Stimulated activated CD4-positive, alpha-beta T cell treated with anti-CD3 and anti-CD28 coated beads, TNF-alpha, amount 100 ng/mL, for 1 hour (primary cell): ENCODE data around the gene CDR2.
"Not testable (repeated sequence)": the region's sequence is repeated elsewhere in the genome, so short reads cannot be mapped to it uniquely, and the experiment has no call there.

Experiments
- DNase-seq, 3 donors: peaks; one replicate each; pipeline ENCODE4 v3.0.0-alpha.2; 2020; ENCODE audit warnings: low read depth in 3 of 3, low spot score in 1 of 3

CDR2 gene

DNA sequence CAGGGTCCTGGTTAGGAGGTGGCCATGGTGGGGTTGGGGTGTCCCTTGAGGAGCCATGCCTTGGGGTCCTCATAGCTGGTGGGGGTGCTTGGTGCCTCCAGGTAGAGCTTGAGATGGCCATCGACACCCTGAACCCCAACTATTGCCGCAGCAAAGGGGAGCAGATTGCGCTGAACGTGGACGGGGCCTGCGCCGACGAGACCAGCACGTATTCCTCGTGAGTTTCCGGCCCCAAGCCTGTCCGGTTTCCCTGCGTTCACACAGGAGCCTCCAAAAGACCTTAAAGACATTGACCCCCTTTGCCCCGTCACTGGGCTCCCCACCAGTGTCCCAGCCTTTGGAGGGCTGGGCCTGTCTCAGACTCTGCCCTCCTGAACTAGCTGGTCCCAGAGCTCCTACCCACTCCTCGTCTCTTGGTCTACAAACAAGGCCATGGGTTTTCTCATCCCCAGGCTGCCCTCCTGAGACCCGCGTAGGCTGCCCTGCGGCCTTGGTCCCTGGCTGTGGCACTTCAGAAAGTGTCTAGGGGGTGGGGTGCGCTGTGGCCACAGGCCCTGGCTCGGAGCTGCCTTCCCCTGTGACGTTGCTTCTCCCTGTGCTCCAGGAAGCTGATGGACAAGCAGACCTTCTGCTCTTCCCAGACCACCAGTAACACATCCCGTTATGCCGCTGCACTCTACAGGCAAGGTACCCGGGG is 65.4 kb downstream of the CDR2 start:
- no peak for DNase-seq

DNA sequence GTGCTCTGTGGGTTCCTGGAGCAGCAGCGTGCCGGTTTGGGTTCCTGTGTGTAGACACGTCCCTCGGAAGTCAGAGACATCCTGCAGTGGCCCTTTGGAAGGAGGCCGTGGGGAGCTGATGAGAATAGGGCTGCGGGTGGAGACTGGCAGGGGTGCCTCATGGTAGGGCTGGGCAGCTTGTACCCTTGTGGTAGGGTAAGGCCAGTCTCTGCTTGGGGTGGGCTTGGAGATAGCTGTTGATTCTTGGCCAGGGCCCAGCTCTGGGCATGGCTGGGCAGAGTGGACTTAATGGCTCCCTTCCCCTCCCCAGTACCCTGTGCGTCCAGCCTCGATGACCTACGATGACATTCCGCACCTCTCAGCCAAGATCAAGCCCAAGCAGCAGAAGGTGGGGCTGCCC is 66.6 kb downstream of the CDR2 start:
- no peak for DNase-seq

DNA sequence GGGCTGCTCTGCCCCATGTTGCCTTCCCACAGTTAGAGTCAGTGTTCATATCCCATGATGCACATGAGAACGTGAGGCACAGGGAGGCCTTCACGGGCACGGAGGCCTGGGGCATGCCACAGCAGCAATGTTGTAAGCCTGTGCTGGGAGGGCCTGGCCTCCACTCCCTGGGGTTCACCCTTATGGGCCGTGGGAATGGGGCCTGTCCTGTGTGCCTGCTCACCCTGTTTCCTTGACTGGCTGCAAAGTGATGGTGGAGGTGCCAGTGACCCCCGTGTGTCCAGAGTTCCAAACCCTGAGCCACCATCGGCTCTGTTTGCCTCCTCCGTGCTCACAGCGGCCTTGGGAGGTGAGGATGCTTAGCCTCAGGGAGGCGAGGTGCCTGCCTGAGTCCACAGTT is 67.6 kb downstream of the CDR2 start:
- DNase-seq = no peak

DNA sequence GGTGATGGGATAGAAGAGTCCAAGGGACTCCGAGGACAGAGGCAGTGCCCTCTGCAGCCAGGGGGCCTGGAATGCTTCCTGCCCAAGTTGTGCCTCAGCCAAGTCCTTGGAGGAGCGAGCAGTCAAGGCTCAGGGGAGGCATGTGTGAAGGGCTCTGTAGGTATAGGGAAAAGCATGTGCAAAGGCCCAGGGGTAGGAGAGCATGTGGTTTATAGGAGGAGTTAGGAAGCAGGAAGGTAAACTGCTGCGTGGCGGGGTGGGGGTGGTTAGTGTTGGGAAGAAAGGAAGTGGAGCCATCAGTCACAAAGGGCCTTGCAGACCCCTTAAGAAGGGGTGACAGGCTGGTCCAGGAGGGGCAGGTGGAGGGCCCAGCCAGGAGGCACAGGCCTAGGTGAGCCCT is 70.0 kb downstream of the CDR2 start:
- no peak for DNase-seq

DNA sequence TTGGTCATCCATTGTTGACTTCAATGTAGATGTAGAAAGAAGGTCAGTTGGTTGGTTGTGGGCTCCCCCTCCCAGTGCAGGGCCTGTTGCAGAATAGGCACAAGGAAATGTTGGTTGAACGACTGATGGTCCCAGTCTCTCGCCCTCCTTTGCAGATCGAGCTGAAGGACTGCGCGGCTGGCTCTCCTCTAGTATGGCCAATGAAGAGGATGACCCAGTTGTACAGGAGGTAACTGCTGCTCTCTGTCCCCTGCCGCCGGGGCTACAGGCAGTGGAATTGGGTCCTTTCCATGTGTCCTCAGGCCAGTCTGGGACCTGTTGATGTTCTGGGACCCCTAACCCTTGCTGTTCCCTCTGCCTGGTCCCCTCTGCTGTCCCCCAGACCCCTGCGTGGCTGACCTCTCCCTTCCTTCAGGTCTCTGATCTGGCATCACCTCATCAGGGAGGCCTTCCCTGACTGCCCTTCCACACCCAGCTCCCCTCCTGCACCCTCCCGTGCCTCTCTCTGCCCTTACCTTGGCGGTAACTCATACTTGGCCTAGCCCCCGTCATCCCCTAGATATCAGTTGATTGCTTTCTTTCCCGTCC is 71.5 kb downstream of the CDR2 start:
- DNase-seq = no peak

DNA sequence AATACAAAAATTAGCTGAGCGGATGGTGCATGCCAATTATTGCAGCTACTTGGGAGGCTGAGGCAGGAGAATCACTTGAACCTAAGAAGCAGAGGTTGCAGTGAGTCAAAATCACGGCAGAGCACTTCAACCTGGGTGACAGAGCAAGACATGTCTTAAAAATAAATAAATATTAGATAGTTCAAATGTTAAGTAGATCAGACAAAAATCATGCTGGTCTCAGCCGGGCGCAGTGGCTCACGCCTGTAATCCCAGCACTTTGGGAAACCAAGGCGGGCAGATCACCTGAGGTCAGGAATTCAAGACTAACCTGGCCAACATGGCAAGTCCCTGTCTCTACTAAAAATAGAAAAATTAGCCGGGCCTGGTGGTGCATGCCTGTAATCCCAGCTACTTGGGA is 73.0 kb downstream of the CDR2 start:
- not testable (repeated sequence) for DNase-seq

DNA sequence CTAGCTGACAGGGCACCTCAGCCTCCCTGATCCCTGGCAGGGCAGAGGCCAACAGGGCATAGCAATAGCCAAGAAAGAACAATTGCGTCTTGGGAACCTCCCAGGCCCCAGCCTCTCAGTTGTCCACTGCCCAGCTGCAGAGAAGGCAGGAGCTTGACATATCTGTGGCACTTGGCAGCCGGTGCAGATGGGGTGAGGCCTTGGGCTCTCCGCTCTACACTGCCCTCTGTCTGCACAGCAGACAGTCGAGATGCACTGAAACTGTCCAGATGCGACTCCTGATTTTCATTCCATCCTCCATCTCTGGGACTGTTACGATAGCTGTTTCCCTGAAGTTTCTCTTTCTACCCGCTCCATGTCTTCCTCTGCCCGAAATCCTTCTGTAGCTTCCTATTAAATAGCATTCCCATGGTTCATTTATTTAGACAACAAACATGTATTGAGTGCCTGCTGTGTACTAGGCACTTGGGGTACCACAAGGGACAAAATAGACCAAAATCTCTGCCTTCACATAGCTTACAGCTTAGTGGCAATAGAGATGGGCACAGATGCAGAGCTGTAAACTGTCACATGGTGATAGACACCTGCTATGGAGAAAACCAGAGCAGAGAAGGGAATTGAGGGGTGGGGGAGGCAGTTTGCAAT is 73.9 kb downstream of the CDR2 start:
- DNase-seq = peak in 1 of 3 donors; percentile 9

DNA sequence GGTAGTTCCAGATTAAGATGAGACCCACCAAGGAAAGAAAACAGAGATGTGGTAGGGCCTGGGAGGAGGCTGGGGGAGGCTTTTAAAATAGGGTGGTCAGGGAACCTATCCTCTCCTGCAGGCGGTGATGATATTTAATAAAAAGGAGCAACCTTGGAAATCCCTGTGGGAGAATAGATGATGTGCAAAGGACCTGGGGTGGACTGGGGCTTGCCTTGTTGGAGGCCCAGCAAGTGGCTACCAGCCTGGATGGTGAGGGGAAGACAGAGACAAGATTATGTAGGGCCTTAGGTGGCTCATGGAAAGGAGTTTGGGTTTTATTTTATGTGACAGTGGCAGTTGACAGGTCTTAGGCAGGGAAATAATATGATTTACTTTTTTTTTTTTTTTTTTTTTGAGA is 75.4 kb downstream of the CDR2 start:
- DNase-seq = no peak

DNA sequence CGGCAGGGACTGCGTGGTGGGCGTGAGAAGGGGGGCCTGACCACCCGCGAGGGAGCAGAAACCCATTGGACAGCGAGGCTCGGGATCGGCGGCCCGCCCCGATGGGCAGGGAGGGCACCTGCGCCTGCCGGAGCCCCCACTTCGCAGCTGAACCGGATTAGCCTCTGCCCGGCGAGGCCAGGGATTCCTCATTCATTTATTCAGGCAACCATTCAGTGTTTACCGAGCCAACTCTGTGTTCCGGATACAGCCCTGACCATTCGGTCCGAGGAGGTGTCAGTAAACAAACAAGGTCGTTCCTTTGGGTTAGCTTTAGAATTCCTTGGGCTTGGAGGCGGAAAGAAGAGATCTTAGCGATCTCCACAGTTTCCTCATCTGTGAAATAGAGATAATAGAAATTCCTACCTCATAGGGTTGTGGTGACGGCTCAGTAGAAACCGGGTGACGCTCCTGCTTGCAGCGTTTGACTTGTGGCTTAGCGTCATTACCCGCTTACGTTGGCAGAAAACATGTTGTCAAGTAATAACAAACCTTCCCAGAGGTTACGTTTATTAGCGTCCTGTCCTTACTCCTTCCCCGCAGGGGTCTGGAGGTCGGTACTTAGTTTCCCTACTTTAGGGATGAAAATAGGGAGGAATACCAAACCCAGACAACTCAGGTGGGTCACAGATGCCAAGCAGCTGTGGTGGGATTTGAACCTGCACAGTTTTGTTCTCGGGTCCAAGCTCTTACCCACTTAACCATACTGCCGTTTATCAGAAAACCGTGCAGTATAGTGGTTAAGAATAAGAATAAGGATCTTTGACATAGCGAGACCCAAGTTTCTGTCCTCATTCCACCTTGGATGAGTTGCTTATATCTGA is 76.3 kb downstream of the CDR2 start:
- peak; percentile 37 to 56 (median 38) for DNase-seq

DNA sequence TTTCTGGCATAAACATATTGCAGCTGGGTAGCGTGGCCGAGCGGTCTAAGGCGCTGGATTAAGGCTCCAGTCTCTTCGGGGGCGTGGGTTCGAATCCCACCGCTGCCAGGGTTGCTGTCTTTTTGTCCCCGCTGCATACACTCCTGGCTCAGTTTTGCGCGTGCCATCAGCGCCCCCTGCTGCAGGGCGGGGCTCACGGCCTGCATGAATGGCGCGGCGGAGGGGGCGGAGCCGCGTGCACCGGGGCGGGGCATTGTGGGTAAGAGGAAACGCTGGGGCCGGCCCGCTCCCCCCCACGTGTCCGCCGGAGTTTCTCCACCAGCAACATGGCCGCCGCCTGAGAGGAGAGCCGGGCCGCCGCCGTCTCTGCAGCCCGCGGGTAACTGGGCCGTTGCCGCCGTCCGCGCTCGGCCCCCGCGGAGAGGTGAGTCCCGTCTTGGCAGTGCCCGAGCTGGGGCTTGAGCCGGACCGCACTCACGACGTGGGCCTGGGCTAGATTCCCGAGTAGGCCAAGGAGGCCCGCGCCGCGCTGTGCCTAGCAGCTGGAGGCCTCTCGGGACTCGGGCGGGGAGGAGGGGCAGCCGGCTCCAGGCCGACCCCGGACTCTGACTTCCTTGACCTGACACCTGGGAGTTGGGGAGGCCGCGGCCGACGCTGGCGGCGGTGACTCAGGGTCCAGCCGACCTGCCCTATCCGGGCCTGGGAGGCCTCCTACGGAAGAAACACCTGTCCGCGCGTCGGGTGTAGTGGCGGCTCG is 77.1 kb downstream of the CDR2 start, which contains the start of gene POLR3E:
Gene POLR3E (plus strand): TSS at position 296 of the 757 bp plus-strand sequence. CDS start 5,560 bp downstream, outside the sequence.
- peak; percentile 98 to 100 (median 100) for DNase-seq

DNA sequence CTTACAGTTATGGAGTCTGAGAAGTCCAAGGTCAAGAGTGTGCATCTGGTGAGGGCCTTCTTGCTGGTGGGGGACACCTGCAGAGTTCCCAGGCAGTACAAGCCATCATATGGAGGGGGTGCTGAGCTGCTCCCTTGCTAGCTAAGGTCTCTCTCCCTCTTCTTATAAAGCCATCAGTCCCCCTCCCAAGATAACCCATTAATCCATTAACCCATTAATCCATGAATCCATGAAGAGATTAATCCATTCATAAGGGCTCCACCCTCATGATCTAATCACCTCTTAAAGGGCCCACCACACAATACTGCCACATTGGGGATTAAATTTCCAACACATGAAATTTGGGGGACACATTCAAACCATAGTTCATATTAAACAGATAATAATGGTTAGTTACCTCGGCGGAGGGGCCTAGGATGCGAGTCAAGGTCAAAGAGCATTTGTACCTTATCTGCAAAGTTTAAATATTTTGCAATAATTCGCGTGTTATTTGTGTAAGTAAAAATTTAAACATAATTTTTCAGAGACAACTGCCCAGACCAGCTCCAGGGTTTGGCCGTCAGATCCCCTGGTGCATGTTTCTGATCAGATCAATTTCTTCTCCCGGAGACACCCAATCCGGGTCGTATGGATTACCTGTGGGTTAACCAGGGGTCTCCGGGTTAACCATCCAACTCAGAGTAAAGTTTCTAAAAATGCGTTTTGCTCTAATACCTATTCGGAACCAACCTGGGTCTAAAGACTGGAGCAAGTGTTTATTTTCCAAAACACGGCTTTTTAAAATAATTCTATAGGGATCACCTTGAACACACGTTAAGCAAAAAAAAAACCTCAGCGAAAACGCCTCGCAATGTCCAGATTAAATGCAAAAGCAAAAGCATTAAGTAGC is 78.0 kb downstream of the CDR2 start:
- DNase-seq = no peak
